GM13976 (cell line): ENCODE measurements around the gene SYNJ2.

ENCODE experiments used
- DNase-seq: peaks from one replicate; pipeline ENCODE4 v3.0.0; 2012; ENCODE audit warnings: low spot score
- CTCF ChIP-seq: IDR thresholded peaks from 2 replicates; pipeline ENCODE4 v1.5.1; 2012; ENCODE audit warnings: borderline replicate concordance, mild to moderate bottlenecking; ENCODE audit not compliant: insufficient read depth; ENCODE audit errors: extremely low read depth, missing control alignments, control extremely low read depth
- in situ Hi-C: fragments of 300-500 bp; cut with MboI; formaldehyde crosslinking; loops from one replicate; pipeline ENCODE4 v1.12.0; 2022; ENCODE audit warnings: low sequenced_read_pairs, mixed read lengths, inconsistent platforms; ENCODE audit not compliant: unreplicated experiment

Gene SYNJ2

GRCh38 chr6:158061709-158062461 lies 80.2 kb downstream of the SYNJ2 start:
- in situ Hi-C loops: no loop called here
- TF ChIP-seq CTCF: no peak
- DNase-seq: no peak

GRCh38 chr6:158063736-158064135 lies 82.1 kb downstream of the SYNJ2 start:
- DNase-seq: no peak
- no peak for TF ChIP-seq CTCF
- in situ Hi-C loops: no loop called here

- in situ Hi-C loops: no loop called here
- no peak for TF ChIP-seq CTCF
- no peak for DNase-seq
Measured at GRCh38 chr6:158064725-158065251, 83.1 kb downstream of the SYNJ2 start.

- no peak for DNase-seq
- TF ChIP-seq CTCF: no peak
- in situ Hi-C loops: no loop called here
Measured at GRCh38 chr6:158066136-158066781, 84.6 kb downstream of the SYNJ2 start.

GRCh38 chr6:158067436-158068015 lies 85.9 kb downstream of the SYNJ2 start:
- in situ Hi-C loops: no loop called here
- no peak for DNase-seq
- TF ChIP-seq CTCF: no peak

- in situ Hi-C loops: no loop called here
- no peak for DNase-seq
- TF ChIP-seq CTCF: no peak
Measured at GRCh38 chr6:158068156-158068892, 86.7 kb downstream of the SYNJ2 start.
